IMR-90 (cell line): ENCODE results near the gene LHX5. TPM values are rescaled to one million over a fixed set of nuclear protein-coding genes. Genes with fewer than 3 reads are reported as not detected.

Experiments used
- ATAC-seq: fragments of 200-7000 bp; cut with Tn5 transposase; 2 replicates; pipeline ENCODE4 v1.9.1; 2020; ENCODE audit warnings: low read depth, mild to moderate bottlenecking, moderate library complexity
- BruUV-seq: library from RNA; stranded (reverse); fragments of 400-500 nt; replicated peaks from 2 replicates; lab custom pipeline; 2021; lab: Mats Ljungman, UMichigan
- CTCF ChIA-PET: fragments of 300-600 bp; formaldehyde crosslinking; extraction: SDS; loops from one replicate; lab custom pipeline; 2021; ENCODE audit warnings: antibody characterized with exemption; lab: Yijun Ruan, JAX
- POLR2A ChIA-PET: fragments of 300-600 bp; sonication (Branson Sonifier 250); formaldehyde crosslinking; loops from one replicate; lab custom pipeline; 2022; ENCODE audit warnings: antibody characterized with exemption; ENCODE audit not compliant: unreplicated experiment; lab: Charles Lee
- DNase-seq: peaks from one replicate; pipeline ENCODE4 v3.0.0; 2013
- H2AFZ ChIP-seq: replicated peaks from 2 replicates; pipeline ENCODE3; 2013; ENCODE audit warnings: low read length, mild to moderate bottlenecking; ENCODE audit not compliant: poor library complexity
- H2AK5ac ChIP-seq: 2 replicates; pipeline ENCODE4 v1.6.1; 2013; ENCODE audit warnings: low read depth, low read length, inconsistent platforms
- H2AK9ac ChIP-seq: replicated peaks from 2 replicates; pipeline ENCODE3; 2013; ENCODE audit warnings: mild to moderate bottlenecking, low read depth, low read length, moderate library complexity; ENCODE audit not compliant: poor library complexity
- H2BK120ac ChIP-seq: 2 replicates; pipeline ENCODE4 v1.6.1; 2013; ENCODE audit warnings: low read depth, low read length, inconsistent platforms
- H2BK15ac ChIP-seq: 3 replicates; pipeline ENCODE4 v1.6.1; 2013; ENCODE audit warnings: low read depth, low read length, inconsistent platforms
- H2BK20ac ChIP-seq: 2 replicates; pipeline ENCODE4 v1.6.1; 2013; ENCODE audit warnings: low read depth, mild to moderate bottlenecking, inconsistent platforms, low read length, moderate library complexity
- H2BK5ac ChIP-seq: 2 replicates; pipeline ENCODE4 v1.6.1; 2013; ENCODE audit warnings: mild to moderate bottlenecking, low read depth, low read length, inconsistent platforms; ENCODE audit not compliant: poor library complexity, severe bottlenecking
- H3K14ac ChIP-seq: replicated peaks from 2 replicates; pipeline ENCODE4 v1.6.1; 2013; ENCODE audit warnings: low read depth, low read length, inconsistent platforms
- H3K18ac ChIP-seq: 2 replicates; pipeline ENCODE4 v1.6.1; 2013; ENCODE audit warnings: low read depth, low read length, control low read depth
- H3K23ac ChIP-seq: 2 replicates; pipeline ENCODE4 v1.6.1; 2013; ENCODE audit warnings: low read depth, low read length, inconsistent platforms
- H3K27ac ChIP-seq: 2 replicates; pipeline ENCODE4 v1.5.1; 2013; ENCODE audit warnings: mild to moderate bottlenecking, control low read depth, low read length; ENCODE audit not compliant: insufficient read depth
- H3K27me3 ChIP-seq: 2 replicates; pipeline ENCODE4 v1.6.1; 2013; ENCODE audit warnings: low read length; ENCODE audit not compliant: control insufficient read depth, insufficient read depth
- H3K36me3 ChIP-seq: 2 replicates; pipeline ENCODE4 v1.6.1; 2013; ENCODE audit warnings: low read length, mixed read lengths; ENCODE audit not compliant: control insufficient read depth, insufficient read depth
- H3K4ac ChIP-seq: 2 replicates; pipeline ENCODE4 v1.6.1; 2013; ENCODE audit warnings: low read depth, low read length, inconsistent platforms
- H3K4me1 ChIP-seq: 2 replicates; pipeline ENCODE4 v1.6.1; 2013; ENCODE audit warnings: low read length, mixed read lengths; ENCODE audit not compliant: control insufficient read depth, insufficient read depth
- H3K4me2 ChIP-seq: 2 replicates; pipeline ENCODE4 v1.6.1; 2013; ENCODE audit warnings: low read depth, mild to moderate bottlenecking, control low read depth, low read length, moderate library complexity
- H3K4me3 ChIP-seq: 2 replicates; pipeline ENCODE4 v1.5.1; 2013; ENCODE audit warnings: low read depth, mild to moderate bottlenecking, control low read depth, low read length, moderate library complexity; ENCODE audit not compliant: insufficient read depth
- H3K56ac ChIP-seq: 2 replicates; pipeline ENCODE4 v1.6.1; 2013; ENCODE audit warnings: low read length, inconsistent platforms; ENCODE audit not compliant: insufficient read depth; ENCODE audit errors: extremely low read depth
- H3K79me1 ChIP-seq, 2 experiments: 2 replicates each; pipeline ENCODE4 v1.6.1; 2013; ENCODE audit warnings: low read length in 2 of 2, inconsistent platforms in 1 of 2, low read depth in 1 of 2
- H3K9ac ChIP-seq: 2 replicates; pipeline ENCODE4 v1.6.1; 2013; ENCODE audit warnings: low read depth, low read length, control low read depth
- H3K9me1 ChIP-seq: 2 replicates; pipeline ENCODE4 v1.6.1; 2013; ENCODE audit warnings: low read length, inconsistent platforms; ENCODE audit not compliant: insufficient read depth
- H3K9me3 ChIP-seq: 2 replicates; pipeline ENCODE4 v1.6.1; 2013; ENCODE audit warnings: low read length; ENCODE audit not compliant: control insufficient read depth, insufficient read depth
- H4K20me1 ChIP-seq: 2 replicates; pipeline ENCODE4 v1.6.1; 2013; ENCODE audit warnings: low read length, inconsistent platforms; ENCODE audit not compliant: insufficient read depth
- H4K5ac ChIP-seq: 2 replicates; pipeline ENCODE4 v1.6.1; 2013; ENCODE audit warnings: mild to moderate bottlenecking, low read depth, low read length, control low read depth
- H4K8ac ChIP-seq, 2 experiments: 2 replicates each; pipeline ENCODE4 v1.6.1; 2013; ENCODE audit warnings: low read depth in 2 of 2, low read length in 2 of 2, control low read depth in 1 of 2, inconsistent platforms in 1 of 2
- H4K91ac ChIP-seq: 2 replicates; pipeline ENCODE4 v1.6.1; 2013; ENCODE audit warnings: low read depth, low read length, inconsistent platforms; ENCODE audit not compliant: insufficient read depth
- CHD1 ChIP-seq: IDR thresholded peaks from 2 replicates; pipeline ENCODE4 v1.6.1; 2012; ENCODE audit warnings: low read depth, low read length, improper control_type of control experiment
- MAFK ChIP-seq: IDR thresholded peaks from 2 replicates; pipeline ENCODE4 v1.6.1; 2012; ENCODE audit warnings: low read depth, low read length, improper control_type of control experiment
- MXI1 ChIP-seq: IDR thresholded peaks from 2 replicates; pipeline ENCODE4 v1.6.1; 2012; ENCODE audit warnings: low read depth, mild to moderate bottlenecking, low read length, moderate library complexity, borderline replicate concordance
- RCOR1 ChIP-seq: IDR thresholded peaks from 2 replicates; pipeline ENCODE4 v1.6.1; 2012; ENCODE audit warnings: mild to moderate bottlenecking, low read length, improper control_type of control experiment; ENCODE audit not compliant: insufficient replicate concordance
- RFX5 ChIP-seq: IDR thresholded peaks from 2 replicates; pipeline ENCODE4 v1.8.0; 2012; ENCODE audit warnings: low read depth, mild to moderate bottlenecking, low read length, moderate library complexity
- SMC3 ChIP-seq: fragments of 150-350 bp; IDR thresholded peaks from 2 replicates; pipeline ENCODE4 v1.6.1; 2016; ENCODE audit warnings: low read depth, mild to moderate bottlenecking, antibody characterized with exemption, low read length, moderate library complexity
- WGBS, 2 experiments: methylation state at CpG; one replicate each; pipeline versions ENCODE4 v1.1.5 to v1.1.7; 2013; ENCODE audit warnings: missing lambda C conversion rate in 2 of 2; ENCODE audit not compliant: insufficient read length in 1 of 2; ENCODE audit errors: extremely low coverage in 2 of 2; 5-methylcytosine and 5-hydroxymethylcytosine counted together
- dilution Hi-C: fragments of 300-500 bp; cut with HindIII; formaldehyde crosslinking; loops from one replicate; pipeline ENCODE4 v1.14.3; 2018; ENCODE audit warnings: low sequenced_read_pairs; ENCODE audit not compliant: unreplicated experiment
- in situ Hi-C: fragments of 300-500 bp; cut with MboI; formaldehyde crosslinking; loops from 3 replicates; pipeline ENCODE4 v1.14.3; 2019; ENCODE audit warnings: low sequenced_read_pairs, inconsistent platforms, mixed read lengths
- intact Hi-C: fragments of 100-400 bp; cut with micrococcal nuclease; formaldehyde crosslinking; loops from 2 replicates; pipeline ENCODE4 v1.10.0; 2022
- polyA plus RNA-seq, 3 experiments: library from polyadenylated mRNA; depleted of rRNA; stranded (reverse); fragments of >200 nt; gene quantifications; 2 replicates each; pipeline ENCODE4 v1.2.3, GENCODE V29; 2012; ENCODE audit warnings: low replicate concordance in 1 of 3
- total RNA-seq: library from RNA; depleted of rRNA; stranded (reverse); fragments of >200 nt; gene quantifications from 2 replicates; pipeline ENCODE4 v1.2.3, GENCODE V29; 2012
- TF ChIP-seq, protein P1 (sequence below): fragments of 150-350 bp; IDR thresholded peaks from 2 replicates; pipeline ENCODE4 v1.6.1; 2016; ENCODE audit warnings: low read depth, mild to moderate bottlenecking, low read length, moderate library complexity, borderline replicate concordance
- TF ChIP-seq, protein P2 (sequence below): conservative IDR thresholded peaks from 2 replicates; pipeline ENCODE4 v1.5.1; 2012; ENCODE audit warnings: mild to moderate bottlenecking, low read depth, low read length, improper control_type of control experiment

The LHX5 gene
- total and polyA plus RNA-seq, 2 of the 4 experiments (the other 2 are of a cell fraction), result not detected

DNA sequence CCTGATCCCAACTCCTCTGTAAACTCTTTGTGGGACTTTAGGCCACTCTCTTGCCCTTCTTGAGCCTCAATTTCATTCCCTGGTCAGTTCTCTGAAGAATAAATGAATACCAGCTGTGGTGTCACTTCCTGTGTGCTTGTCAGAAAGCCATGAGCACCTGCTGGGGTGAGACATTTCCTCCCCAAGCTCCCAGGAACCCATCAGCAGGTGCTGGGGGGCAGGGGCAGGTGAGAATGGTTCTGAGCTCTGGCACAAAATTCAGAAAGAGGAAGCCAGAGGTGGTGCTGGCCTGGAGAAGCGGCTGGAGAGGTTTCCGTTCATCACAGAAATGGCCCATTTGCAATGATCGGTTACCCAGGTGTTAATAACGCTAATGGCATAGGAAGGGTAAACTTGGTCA lies 14.9 kb downstream of the LHX5 start:
- Histone ChIP-seq H3K4me3 (no peak overlapping the region), H3K27me3 (peaks cover 25% of the 10 kb centered on the region), H3K9me3 (no peaks in the 10 kb centered on the region), H3K4me1 (no peaks in the 10 kb centered on the region), H4K20me1 (no peaks in the 10 kb centered on the region), H3K9me1 (no peaks in the 10 kb centered on the region), H2BK20ac (no peak overlapping the region), H2AFZ (no peak overlapping the region), H3K4me2 (no peak overlapping the region), H2AK5ac (no peak overlapping the region), H3K14ac (no peak overlapping the region), H2BK5ac (no peak overlapping the region), H3K9ac (no peak overlapping the region), H3K23ac (no peak overlapping the region), H2BK15ac (no peak overlapping the region), H4K5ac (no peak overlapping the region), H3K27ac (no peak overlapping the region), H3K79me1 (no peaks in the 10 kb centered on the region), H4K8ac (no peak overlapping the region), H2AK9ac (no peak overlapping the region), H4K91ac (no peak overlapping the region), H3K36me3 (no peaks in the 10 kb centered on the region), H3K4ac (no peak overlapping the region), H3K18ac (no peak overlapping the region), H3K56ac (no peak overlapping the region), H2BK120ac (no peak overlapping the region)
- ChIA-PET CTCF (no interaction called here), POLR2A (no interaction called here)
- TF ChIP-seq RFX5, result no peak
- TF ChIP-seq MAFK, result no peak
- no peak for TF ChIP-seq RCOR1
- TF ChIP-seq CHD1, result no peak
- no peak for TF ChIP-seq SMC3
- TF ChIP-seq, protein P1, sequence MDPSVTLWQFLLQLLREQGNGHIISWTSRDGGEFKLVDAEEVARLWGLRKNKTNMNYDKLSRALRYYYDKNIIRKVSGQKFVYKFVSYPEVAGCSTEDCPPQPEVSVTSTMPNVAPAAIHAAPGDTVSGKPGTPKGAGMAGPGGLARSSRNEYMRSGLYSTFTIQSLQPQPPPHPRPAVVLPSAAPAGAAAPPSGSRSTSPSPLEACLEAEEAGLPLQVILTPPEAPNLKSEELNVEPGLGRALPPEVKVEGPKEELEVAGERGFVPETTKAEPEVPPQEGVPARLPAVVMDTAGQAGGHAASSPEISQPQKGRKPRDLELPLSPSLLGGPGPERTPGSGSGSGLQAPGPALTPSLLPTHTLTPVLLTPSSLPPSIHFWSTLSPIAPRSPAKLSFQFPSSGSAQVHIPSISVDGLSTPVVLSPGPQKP, result no peak
- TF ChIP-seq, protein P2, sequence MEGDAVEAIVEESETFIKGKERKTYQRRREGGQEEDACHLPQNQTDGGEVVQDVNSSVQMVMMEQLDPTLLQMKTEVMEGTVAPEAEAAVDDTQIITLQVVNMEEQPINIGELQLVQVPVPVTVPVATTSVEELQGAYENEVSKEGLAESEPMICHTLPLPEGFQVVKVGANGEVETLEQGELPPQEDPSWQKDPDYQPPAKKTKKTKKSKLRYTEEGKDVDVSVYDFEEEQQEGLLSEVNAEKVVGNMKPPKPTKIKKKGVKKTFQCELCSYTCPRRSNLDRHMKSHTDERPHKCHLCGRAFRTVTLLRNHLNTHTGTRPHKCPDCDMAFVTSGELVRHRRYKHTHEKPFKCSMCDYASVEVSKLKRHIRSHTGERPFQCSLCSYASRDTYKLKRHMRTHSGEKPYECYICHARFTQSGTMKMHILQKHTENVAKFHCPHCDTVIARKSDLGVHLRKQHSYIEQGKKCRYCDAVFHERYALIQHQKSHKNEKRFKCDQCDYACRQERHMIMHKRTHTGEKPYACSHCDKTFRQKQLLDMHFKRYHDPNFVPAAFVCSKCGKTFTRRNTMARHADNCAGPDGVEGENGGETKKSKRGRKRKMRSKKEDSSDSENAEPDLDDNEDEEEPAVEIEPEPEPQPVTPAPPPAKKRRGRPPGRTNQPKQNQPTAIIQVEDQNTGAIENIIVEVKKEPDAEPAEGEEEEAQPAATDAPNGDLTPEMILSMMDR, result no peak
- no peak for TF ChIP-seq MXI1
- ATAC-seq (no peak), DNase-seq (no peak)
- dilution Hi-C loops (no loop called here), in situ Hi-C loops (no loop called here), intact Hi-C loops (no loop called here)
- no TSS peak for BruUV-seq
- WGBS, 2 experiments, result 33% methylated on average over 4 of the region's 4 CpGs; no CpG with 5 or more reads in 1 of the 2 experiments
